Measurements from ENCODE around the gene CPEB4. TPM values are rescaled to one million over a fixed set of nuclear protein-coding genes. Genes with fewer than 3 reads are reported as not detected.

Gene CPEB4
- 10 to 100 TPM; 51.5 to 69.5 (median 66.1) TPM for total RNA-seq

- Histone ChIP-seq H3K27me3 (no peaks in the 10 kb centered on the region), H3K4me1 (peaks cover 19 to 25% of the 10 kb centered on the region in 2 donors), H3K27ac (peak within 1 kb of the TSS; percentile 95 to 97 (median 96)), H3K4me3 (replicated peaks in 1 of 3) (peak within 1 kb of the TSS; percentile 76 to 99 (median 82)), H3K9me3 (no peaks in the 10 kb centered on the region), H3K36me3 (no peaks in the 10 kb centered on the region)
- TF ChIP-seq POLR2A (IDR thresholded peaks at IDR 0.05) = peak; percentile 99 to 100
- TF ChIP-seq CTCF (IDR thresholded peaks at IDR 0.05) = no peak
- intact Hi-C loops (cut with DNase I) = no loop called here
- WGBS, 2 donors = 6 to 7% methylated on average over 51 to 54 of the region's 55 CpGs
- DNase-seq = peak; percentile 99 to 100
Measured at GRCh38 chr5:173887610-173888472, at the start of gene CPEB4. Gene CPEB4, plus strand, starts transcription at chr5:173888349. Its CDS starts 1,385 bp downstream, at chr5:173889734.

DNA sequence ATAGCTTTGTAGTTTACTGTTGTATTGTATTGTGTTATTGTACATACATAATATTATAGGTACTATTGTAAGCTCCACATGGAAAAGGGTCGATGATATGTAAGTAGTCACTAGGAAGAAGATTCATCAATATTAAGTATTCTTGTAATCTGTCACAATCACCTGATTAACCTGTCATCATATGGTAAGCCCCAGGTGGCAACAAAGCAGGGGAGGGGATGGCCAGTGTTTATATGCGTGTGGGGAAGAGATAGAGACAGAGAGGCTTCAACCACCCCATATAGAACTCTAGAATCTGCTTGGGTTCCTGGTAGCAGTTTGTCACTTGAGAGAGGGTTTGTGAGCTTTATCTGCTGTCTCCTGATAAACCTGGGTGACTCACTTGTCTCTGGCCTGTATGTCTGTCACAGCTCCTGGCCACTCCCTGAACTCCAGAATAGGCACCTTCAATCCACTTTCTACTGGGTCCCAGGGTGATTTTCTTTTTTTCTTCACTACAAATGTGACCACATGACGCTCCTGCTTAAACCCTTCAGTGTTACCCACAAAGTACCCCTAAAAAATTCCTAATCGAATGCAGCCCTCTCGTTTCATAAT is 48.9 kb upstream of the CPEB4 start:
- Histone ChIP-seq H3K27ac (no peak overlapping the region), H3K4me3 (replicated peaks in 1 of 3) (no peak overlapping the region), H3K9me3 (no peaks in the 10 kb centered on the region), H3K36me3 (no peaks in the 10 kb centered on the region), H3K4me1 (no peaks in the 10 kb centered on the region), H3K27me3 (no peaks in the 10 kb centered on the region)
- no peak for DNase-seq
- intact Hi-C loops (cut with DNase I) = no loop called here
- WGBS, 2 donors = 69 to 79% methylated on average over 5 of the region's 5 CpGs
- TF ChIP-seq CTCF (IDR thresholded peaks at IDR 0.05) = no peak
- TF ChIP-seq POLR2A (IDR thresholded peaks at IDR 0.05) = no peak

- Histone ChIP-seq H3K27me3 (no peaks in the 10 kb centered on the region), H3K4me3 (replicated peaks in 1 of 3) (no peak overlapping the region), H3K9me3 (no peaks in the 10 kb centered on the region), H3K27ac (no peak overlapping the region), H3K36me3 (no peaks in the 10 kb centered on the region), H3K4me1 (no peaks in the 10 kb centered on the region)
- intact Hi-C loops (cut with DNase I) = no loop called here
- TF ChIP-seq CTCF (IDR thresholded peaks at IDR 0.05) (no peak), POLR2A (IDR thresholded peaks at IDR 0.05) (no peak)
- no peak for DNase-seq
- 87 to 96% methylated on average over 6 of the region's 6 CpGs for WGBS, 2 donors
Measured at GRCh38 chr5:173840111-173840983, 47.8 kb upstream of the CPEB4 start.

DNA sequence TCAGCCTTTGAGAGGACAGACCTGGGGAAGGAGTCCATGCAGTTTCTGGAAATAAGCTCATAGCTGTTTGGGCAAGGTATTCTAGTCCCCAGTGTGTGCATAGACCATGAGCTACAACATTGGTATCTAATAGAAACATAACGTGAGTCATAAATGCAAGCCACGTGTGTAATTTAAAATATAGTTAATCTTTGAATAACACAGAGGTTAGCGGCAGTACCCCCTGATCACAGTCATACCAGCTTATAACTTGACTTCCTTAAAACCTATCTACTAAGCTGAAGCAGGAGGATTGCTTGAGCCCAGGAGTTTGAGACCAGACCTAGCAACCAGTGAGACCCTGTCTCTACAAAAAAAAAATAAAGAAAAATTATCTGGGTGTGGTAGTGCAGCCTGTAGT is 46.4 kb upstream of the CPEB4 start:
- DNase-seq = no peak
- Histone ChIP-seq H3K27me3 (no peaks in the 10 kb centered on the region), H3K36me3 (no peaks in the 10 kb centered on the region), H3K4me1 (no peaks in the 10 kb centered on the region), H3K4me3 (replicated peaks in 1 of 3) (no peak overlapping the region), H3K27ac (no peak overlapping the region), H3K9me3 (no peaks in the 10 kb centered on the region)
- intact Hi-C loops (cut with DNase I) = no loop called here
- 90 to 95% methylated on average over 3 of the region's 3 CpGs for WGBS, 2 donors
- TF ChIP-seq CTCF (IDR thresholded peaks at IDR 0.05) (no peak), POLR2A (IDR thresholded peaks at IDR 0.05) (no peak)
